ENCODE data around the gene TCFL5. TPM values are rescaled to one million over a fixed set of nuclear protein-coding genes. Genes with fewer than 3 reads are reported as not detected.
"Not testable (repeated sequence)": the region's sequence is repeated elsewhere in the genome, so short reads cannot be mapped to it uniquely, and the experiment has no call there.

The TCFL5 gene
- total RNA-seq, 1 donor = 3.8 TPM

DNA sequence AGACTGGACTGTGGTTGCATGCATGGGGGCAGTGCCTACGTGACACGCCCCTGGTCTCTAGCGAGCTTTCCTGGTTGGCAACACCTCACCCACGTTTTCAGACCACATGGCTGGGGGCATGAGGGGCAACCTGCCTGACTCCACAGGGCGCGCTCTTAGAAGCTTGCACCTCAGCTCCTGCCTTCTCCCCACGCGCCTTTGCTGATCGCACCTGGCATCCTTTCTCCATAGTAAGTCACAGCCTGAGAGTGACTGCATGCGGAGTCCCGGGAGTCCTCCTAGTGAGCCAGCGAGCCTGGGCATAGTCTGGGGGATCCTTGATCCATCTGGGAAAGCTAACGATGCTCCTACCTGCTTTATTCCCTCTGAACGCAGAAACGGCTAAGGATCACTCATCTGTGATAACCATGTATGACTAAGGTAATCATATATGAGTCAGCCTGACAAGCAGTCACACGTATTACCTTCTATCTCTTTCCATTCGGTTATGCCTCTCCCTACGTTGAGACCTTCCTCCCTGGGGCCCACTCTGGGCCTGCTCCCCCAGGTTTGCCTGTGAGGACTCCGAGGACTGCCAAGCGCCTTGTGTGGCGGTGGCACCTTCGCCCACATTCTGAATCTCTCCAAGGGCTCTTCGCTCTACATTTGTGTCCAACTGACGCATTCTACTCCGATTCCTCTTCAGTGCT is 4.5 kb downstream of the TCFL5 start:
- H3K4me1 ChIP-seq (ENCODE audit: insufficient read depth, low read length) = peaks cover 12% of the 10 kb centered on the region
- no peaks in the 10 kb centered on the region for H3K9me3 ChIP-seq (ENCODE audit: low read depth, low read length)
- no peaks in the 10 kb centered on the region for H3K27me3 ChIP-seq (ENCODE audit: insufficient read depth, low read length)
- no peak overlapping the region for H3K4me3 ChIP-seq (ENCODE audit: low read length)

DNA sequence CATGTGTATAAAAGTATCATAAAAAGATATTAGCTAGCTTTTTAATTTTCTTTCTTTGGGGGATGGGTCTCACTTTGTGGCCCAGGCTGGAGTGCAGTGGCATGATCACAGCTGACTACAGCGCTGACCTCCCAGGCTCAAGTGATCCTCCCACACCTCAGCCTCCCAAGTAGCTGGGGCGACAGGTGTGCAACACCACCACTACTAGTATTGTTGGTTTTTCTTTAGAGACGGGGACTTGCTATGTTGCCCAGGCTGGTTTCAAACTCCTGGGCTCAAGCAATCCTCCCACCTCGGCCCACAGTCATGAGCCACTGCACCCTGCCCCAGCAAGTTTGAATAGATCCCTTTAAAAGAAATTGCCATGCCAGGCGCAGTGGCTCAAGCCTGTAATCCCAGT is 6.5 kb downstream of the TCFL5 start:
- Histone ChIP-seq H3K27me3 (ENCODE audit: insufficient read depth, low read length) (no peaks in the 10 kb centered on the region), H3K4me1 (ENCODE audit: insufficient read depth, low read length) (peaks cover 4% of the 10 kb centered on the region), H3K9me3 (ENCODE audit: low read depth, low read length) (no peaks in the 10 kb centered on the region), H3K4me3 (ENCODE audit: low read length) (no peak overlapping the region)

DNA sequence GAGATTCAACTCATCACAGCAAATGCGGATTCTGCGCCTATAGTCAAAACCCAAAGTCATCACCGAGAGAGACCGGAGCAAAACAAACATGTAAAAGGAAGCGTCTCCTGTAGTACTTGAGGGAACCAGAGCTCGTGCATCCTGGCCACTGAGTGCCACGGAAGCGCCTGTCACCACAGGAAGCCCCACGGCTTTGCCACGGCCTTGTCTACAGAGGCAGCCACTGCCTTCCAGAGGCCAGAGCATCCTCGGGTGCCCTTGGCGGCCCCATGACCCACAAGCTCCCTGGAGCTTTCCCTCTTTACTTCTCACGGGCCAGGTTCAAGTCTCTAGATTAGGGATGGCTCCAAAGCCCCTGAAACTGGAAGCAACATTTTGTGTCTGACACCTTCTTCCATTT is 7.5 kb downstream of the TCFL5 start:
- Histone ChIP-seq H3K4me1 (ENCODE audit: insufficient read depth, low read length) (no peaks in the 10 kb centered on the region), H3K27me3 (ENCODE audit: insufficient read depth, low read length) (no peaks in the 10 kb centered on the region), H3K9me3 (ENCODE audit: low read depth, low read length) (no peaks in the 10 kb centered on the region), H3K4me3 (ENCODE audit: low read length) (no peak overlapping the region)

DNA sequence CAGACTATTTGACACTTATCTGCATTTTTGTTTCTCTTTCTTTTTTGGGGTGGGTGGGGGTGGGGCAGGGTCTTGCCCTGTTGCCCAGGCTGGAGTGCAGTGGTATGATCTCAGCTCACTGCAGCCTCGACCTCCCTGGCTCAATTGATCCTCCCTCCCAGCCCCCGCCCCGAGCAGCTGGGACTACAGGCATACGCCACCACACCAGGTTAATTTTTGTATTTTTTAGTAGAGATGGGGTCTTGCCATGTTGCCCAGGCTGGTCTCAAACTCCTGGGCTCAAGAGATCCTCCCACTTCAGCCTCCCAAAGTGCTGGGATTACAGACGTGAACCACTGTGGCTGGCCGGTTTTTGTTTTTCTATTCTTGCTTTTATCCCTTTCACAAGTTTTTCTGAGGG is 8.3 kb downstream of the TCFL5 start:
- H3K27me3 ChIP-seq (ENCODE audit: insufficient read depth, low read length); H3K9me3 ChIP-seq (ENCODE audit: low read depth, low read length); H3K4me1 ChIP-seq (ENCODE audit: insufficient read depth, low read length); H3K4me3 ChIP-seq (ENCODE audit: low read length): not testable (repeated sequence)

DNA sequence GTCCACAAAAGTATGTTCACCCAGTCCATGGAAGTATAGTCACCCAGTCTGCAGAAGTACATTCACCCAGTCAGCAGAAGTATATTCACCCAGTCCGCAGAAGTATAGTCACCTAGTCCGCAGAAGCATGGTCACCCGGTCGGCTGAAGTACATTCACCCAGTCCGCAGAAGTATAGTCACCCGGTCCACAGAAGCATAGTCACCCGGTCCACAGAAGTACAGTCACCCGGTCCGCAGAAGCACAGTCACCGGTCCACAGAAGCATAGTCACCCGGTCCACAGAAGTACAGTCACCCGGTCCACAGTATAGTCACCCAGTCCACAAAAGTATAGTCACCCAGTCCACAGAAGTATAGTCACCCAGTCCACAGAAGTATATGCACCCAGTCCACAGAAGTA is 8.8 kb downstream of the TCFL5 start:
- H3K9me3 ChIP-seq (ENCODE audit: low read depth, low read length) = no peaks in the 10 kb centered on the region
- H3K4me1 ChIP-seq (ENCODE audit: insufficient read depth, low read length) = no peaks in the 10 kb centered on the region
- H3K4me3 ChIP-seq (ENCODE audit: low read length) = no peak overlapping the region
- H3K27me3 ChIP-seq (ENCODE audit: insufficient read depth, low read length) = no peaks in the 10 kb centered on the region

DNA sequence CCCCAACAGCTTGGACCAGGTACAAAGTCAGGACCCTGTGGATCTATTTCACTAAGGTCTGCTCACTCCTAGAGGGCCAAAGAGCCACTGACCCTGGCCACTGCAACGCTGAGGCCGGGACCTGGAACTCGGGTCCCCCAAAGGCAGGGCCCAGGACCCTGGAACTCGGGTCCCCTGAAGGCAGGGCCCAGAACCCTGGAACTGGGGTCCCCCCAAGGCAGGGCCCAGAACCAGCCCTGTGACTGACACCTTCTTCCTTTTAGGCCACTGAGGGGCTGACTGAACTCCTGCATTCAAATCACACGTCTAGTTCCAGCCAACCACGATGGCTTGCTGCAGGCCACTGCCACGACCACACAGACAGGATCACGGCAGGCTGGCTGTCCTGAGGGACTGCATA is 9.4 kb downstream of the TCFL5 start:
- Histone ChIP-seq H3K27me3 (ENCODE audit: insufficient read depth, low read length) (no peaks in the 10 kb centered on the region), H3K4me3 (ENCODE audit: low read length) (no peak overlapping the region), H3K4me1 (ENCODE audit: insufficient read depth, low read length) (no peaks in the 10 kb centered on the region), H3K9me3 (ENCODE audit: low read depth, low read length) (no peaks in the 10 kb centered on the region)

DNA sequence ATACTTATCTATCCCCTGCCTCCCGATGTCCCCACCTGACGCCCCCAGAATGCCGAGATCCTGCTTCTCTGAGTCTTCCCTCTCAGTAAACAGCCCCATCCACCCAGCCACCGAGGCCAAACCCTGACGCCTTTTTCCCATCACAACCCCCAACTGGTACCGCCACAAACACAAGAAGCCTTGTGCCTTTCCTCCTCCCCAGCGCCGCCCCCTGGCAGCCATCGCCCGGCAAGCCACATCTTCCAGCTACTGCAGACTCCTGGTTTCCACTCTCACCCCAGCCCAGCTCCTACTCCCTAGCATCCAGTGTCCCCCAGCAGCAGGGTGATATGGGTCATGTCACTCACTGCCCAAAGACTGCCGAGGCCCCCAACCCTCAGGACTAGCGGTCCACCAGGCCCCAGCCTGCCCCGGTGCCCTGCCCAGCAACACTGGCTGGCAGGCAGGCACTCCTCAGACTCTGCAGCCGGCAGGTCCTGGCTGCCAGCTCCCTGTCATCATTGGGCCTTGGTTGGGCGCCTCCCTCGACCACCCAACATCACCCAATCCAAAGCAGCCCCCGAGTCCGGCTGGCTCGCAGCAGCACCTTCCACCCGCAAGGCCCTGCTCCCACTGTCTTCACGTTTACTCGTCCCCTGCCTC is 11.2 kb downstream of the TCFL5 start:
- H3K27me3 ChIP-seq (ENCODE audit: insufficient read depth, low read length) = no peaks in the 10 kb centered on the region
- H3K9me3 ChIP-seq (ENCODE audit: low read depth, low read length) = no peaks in the 10 kb centered on the region
- H3K4me1 ChIP-seq (ENCODE audit: insufficient read depth, low read length) = no peaks in the 10 kb centered on the region
- no peak overlapping the region for H3K4me3 ChIP-seq (ENCODE audit: low read length)

DNA sequence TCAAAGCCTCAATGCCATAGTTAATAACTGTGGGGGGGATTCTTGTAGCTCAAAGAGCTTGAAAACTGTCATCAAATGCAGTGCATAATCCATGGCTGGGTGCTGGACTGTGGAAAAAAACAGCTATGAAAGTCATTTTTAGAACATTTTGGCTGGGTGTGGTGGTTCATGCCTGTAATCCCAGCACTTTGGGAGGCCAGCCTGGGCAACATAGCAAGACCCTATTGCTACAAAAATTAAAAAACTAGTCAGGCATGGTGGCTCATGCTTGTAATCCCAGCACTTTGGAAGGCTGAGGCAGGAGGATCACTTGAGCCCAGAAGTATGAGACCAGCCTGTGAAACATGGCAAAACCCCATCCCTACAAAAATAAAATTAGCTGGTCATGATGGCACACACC is 12.2 kb downstream of the TCFL5 start:
- Histone ChIP-seq H3K9me3 (ENCODE audit: low read depth, low read length) (no peaks in the 10 kb centered on the region), H3K4me1 (ENCODE audit: insufficient read depth, low read length) (no peaks in the 10 kb centered on the region), H3K4me3 (ENCODE audit: low read length) (no peak overlapping the region), H3K27me3 (ENCODE audit: insufficient read depth, low read length) (no peaks in the 10 kb centered on the region)

DNA sequence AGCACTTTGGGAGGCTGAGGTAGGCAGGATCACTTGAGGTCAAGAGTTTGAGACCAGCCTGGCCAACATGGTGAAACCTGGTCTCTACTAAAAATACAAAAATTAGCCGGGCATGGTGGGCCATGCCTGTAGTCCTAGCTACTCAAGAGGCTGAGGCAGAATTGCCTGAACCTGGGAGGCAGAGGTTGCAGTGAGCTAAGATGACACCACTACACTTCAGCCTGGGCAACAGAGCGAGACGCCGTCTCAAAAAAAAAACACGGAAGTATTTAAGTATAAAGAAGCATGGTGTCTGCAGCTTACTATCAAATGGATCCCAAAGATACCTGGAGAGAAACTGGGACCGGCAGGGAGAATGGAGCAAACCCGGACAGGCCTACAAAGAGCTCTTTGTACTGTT is 12.7 kb downstream of the TCFL5 start:
- H3K4me1 ChIP-seq (ENCODE audit: insufficient read depth, low read length); H3K27me3 ChIP-seq (ENCODE audit: insufficient read depth, low read length); H3K4me3 ChIP-seq (ENCODE audit: low read length); H3K9me3 ChIP-seq (ENCODE audit: low read depth, low read length): not testable (repeated sequence)

DNA sequence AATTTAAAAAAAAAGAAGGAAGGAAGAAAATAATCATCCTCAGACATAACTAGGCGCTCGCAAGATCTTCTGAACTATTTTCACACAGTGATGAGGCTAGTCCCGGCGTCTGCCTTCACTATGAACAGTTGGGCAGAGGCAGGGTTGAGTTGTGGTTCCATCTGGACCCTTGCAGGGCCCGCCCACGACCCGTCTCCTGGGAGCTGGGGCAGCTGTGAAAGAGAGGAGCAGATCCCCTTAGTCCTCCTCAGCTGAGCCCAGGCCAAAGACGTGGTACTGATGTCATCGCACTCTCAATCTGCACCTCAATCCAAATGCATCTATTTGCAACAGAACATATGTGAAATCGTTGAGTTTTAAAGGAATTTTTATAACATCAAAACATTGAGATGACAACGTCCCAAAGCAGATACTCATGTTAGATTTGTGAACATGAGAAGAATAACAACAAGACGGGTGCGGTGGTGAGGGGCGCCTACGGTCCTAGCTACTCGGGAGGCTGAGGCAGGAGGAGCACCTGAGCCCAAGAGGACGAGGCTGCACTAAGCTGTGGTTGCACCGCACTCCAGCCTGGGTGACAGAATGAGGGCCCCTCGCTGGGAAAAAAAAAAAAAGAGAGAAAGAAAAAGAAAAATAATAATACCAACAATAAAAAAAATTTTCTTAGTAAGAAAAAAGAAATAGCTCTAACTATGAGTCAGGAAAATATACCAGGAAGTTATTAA is 15.3 kb downstream of the TCFL5 start:
- Histone ChIP-seq H3K4me1 (ENCODE audit: insufficient read depth, low read length) (no peaks in the 10 kb centered on the region), H3K9me3 (ENCODE audit: low read depth, low read length) (no peaks in the 10 kb centered on the region), H3K4me3 (ENCODE audit: low read length) (no peak overlapping the region), H3K27me3 (ENCODE audit: insufficient read depth, low read length) (no peaks in the 10 kb centered on the region)

DNA sequence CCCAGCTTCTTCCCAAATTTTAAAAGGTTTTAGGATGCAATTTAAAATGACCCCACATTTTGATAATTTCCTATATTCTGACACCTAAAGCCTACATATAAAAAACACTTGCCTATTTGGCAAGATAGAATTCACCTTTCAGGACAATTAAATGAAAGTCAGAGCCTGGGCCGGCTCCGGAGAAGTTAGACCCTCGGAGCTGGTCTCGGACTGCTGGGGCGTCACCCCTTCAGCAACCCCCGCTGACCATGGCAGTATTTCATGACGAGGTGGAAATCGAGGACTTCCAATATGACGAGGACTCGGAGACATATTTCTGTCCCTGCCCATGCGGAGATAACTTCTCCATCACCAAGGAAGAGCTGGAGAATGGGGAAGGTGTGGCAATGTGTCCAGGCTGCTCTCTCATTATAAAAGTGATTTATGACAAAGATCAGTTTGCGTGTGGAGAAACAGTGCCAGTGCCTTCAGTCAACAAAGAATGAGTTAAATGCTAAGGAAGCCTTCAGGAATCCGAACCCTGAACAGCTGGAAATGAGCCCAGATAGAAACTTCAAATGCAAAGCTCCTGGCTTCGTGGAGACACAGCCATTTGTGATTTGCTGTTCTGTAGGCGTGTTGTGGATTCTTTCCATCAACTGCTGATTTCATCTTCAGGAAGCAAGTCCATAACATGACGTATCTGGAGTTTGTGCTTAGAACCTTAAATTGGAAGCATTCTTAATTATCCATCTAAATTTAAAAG is 16.0 kb downstream of the TCFL5 start:
- Histone ChIP-seq H3K27me3 (ENCODE audit: insufficient read depth, low read length) (no peaks in the 10 kb centered on the region), H3K4me1 (ENCODE audit: insufficient read depth, low read length) (no peaks in the 10 kb centered on the region), H3K9me3 (ENCODE audit: low read depth, low read length) (no peaks in the 10 kb centered on the region), H3K4me3 (ENCODE audit: low read length) (no peak overlapping the region)

DNA sequence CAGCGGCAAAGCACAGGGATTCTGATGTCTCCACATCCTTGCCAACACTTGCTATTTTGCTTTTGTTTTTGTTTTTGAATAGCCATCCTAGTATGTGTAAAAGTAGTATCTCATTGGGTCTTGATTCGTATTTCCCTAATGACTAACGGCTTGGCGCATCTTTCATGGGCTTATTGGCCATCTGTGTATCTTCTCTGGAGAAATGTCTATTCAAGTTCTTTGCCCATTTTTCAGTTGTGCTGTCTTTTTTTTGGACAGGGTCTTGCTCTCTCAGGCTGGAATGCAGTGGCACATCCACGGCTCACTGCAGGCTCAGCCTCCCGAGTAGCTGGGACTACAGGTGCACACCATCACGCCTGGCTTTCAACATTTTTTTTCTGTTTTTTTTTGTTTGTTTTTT is 17.4 kb downstream of the TCFL5 start:
- no peaks in the 10 kb centered on the region for H3K9me3 ChIP-seq (ENCODE audit: low read depth, low read length)
- H3K4me1 ChIP-seq (ENCODE audit: insufficient read depth, low read length) = no peaks in the 10 kb centered on the region
- no peaks in the 10 kb centered on the region for H3K27me3 ChIP-seq (ENCODE audit: insufficient read depth, low read length)
- no peak overlapping the region for H3K4me3 ChIP-seq (ENCODE audit: low read length)

DNA sequence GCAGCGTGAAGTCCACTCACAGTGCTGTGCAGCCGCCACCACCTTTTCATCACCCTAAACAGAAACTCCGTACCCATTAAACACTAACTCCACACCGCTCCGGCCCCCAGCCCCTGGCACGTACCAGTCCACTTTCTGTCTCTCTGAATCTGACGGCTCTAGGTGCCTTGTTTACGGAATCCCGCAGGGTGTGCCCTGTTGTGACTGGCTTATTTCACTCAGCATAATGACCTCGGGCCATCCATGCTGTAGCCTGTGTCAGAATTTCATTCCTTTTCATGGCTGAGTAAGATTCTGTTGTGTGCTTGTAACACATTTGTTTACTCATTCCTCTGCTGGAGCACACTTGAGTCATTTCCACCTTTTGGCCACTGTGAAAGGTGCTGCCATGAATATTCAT is 18.0 kb downstream of the TCFL5 start:
- H3K4me1 ChIP-seq (ENCODE audit: insufficient read depth, low read length) = no peaks in the 10 kb centered on the region
- H3K9me3 ChIP-seq (ENCODE audit: low read depth, low read length) = no peaks in the 10 kb centered on the region
- no peaks in the 10 kb centered on the region for H3K27me3 ChIP-seq (ENCODE audit: insufficient read depth, low read length)
- no peak overlapping the region for H3K4me3 ChIP-seq (ENCODE audit: low read length)

DNA sequence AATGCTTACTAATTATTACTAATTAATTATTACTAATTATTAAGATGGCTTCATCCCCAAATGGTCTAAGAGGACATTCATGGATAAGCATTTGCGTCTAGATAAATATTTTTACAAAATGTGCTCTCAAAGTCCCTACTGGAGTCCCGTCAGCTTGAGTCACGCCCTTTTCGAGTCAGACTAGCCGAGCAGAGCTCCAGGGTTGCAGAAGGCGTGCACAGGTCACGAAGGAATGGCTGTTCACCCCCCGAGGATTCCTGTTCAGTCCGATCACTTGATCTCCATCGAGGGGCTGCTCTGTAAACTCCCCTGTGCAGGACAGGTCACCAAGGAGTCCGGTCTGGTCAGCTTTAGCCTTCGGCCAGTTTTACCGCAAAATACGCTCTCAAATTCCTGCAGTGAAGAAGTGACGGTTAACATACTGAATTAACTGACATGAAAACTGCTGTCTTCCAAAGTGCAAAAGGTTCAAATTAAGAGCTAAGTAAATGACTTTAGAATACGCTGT is 19.9 kb downstream of the TCFL5 start:
- no peaks in the 10 kb centered on the region for H3K27me3 ChIP-seq (ENCODE audit: insufficient read depth, low read length)
- no peaks in the 10 kb centered on the region for H3K9me3 ChIP-seq (ENCODE audit: low read depth, low read length)
- peaks cover 9% of the 10 kb centered on the region for H3K4me1 ChIP-seq (ENCODE audit: insufficient read depth, low read length)
- no peak overlapping the region for H3K4me3 ChIP-seq (ENCODE audit: low read length)

Measured in mononuclear cell (primary cell).